Epithelial cell of esophagus (primary cell): ENCODE data around the gene SSR2.
"Not testable (repeated sequence)": the region's sequence is repeated elsewhere in the genome, so short reads cannot be mapped to it uniquely, and the experiment has no call there.

Experiments
- DNase-seq: peaks from one replicate; pipeline ENCODE4 v3.0.0; 2010; ENCODE audit warnings: low read depth
- H3K4me3 ChIP-seq: 2 replicates; pipeline ENCODE4 v1.5.1; 2011; ENCODE audit warnings: mild to moderate bottlenecking, low read length, control low read depth
- CTCF ChIP-seq: IDR thresholded peaks from 2 replicates; pipeline ENCODE4 v1.5.1; 2011; ENCODE audit warnings: low read depth, mild to moderate bottlenecking, low read length, control low read depth, inconsistent platforms; ENCODE audit not compliant: insufficient read depth; ENCODE audit errors: missing control alignments

The SSR2 gene

GRCh38 chr1:155999964-156000363, 20.8 kb downstream of the SSR2 start:
- DNase-seq: no peak
- TF ChIP-seq CTCF: no peak
- H3K4me3 ChIP-seq: no peak overlapping the region

- no peak overlapping the region for H3K4me3 ChIP-seq
- no peak for TF ChIP-seq CTCF
- DNase-seq: no peak
Measured at GRCh38 chr1:155996166-155996565, 24.6 kb downstream of the SSR2 start.

GRCh38 chr1:155993595-155993994, 27.2 kb downstream of the SSR2 start:
- DNase-seq: no peak
- TF ChIP-seq CTCF: no peak

GRCh38 chr1:155990005-155990739, 30.6 kb downstream of the SSR2 start:
- no peak for TF ChIP-seq CTCF
- H3K4me3 ChIP-seq: no peak overlapping the region
- DNase-seq: no peak

More at GRCh38 chr1:155993595-155993994, 27.2 kb downstream of the SSR2 start:
- no peak overlapping the region for H3K4me3 ChIP-seq

- DNase-seq: peak; percentile 69
- TF ChIP-seq CTCF: peak; percentile 99
- no peak overlapping the region for H3K4me3 ChIP-seq
Measured at GRCh38 chr1:155989242-155990004, 31.3 kb downstream of the SSR2 start.

GRCh38 chr1:155984903-155985645, 35.7 kb downstream of the SSR2 start:
- not testable (repeated sequence) for H3K4me3 ChIP-seq, DNase-seq

GRCh38 chr1:155984341-155984740, 36.4 kb downstream of the SSR2 start:
- no peak for DNase-seq
- no peak for TF ChIP-seq CTCF
- H3K4me3 ChIP-seq: no peak overlapping the region
